Measurements from ENCODE around the gene UAP1L1. TPM values are rescaled to one million over a fixed set of nuclear protein-coding genes. Genes with fewer than 3 reads are reported as not detected.
A peak's percentile ranks its signal among the peaks of the same experiment; 100 is the strongest.

UAP1L1 gene
- total RNA-seq, 4 donors from 2014 or later: 0.51 to 13.8 (median 5.3) TPM

GRCh38 chr9:137082222-137082924 lies 5.1 kb downstream of the UAP1L1 start:
- Histone ChIP-seq H3K4me1 (peaks cover 0 to 13% of the 10 kb centered on the region in 2 donors), H3K27ac (peak overlapping the region in 1 of 2 donors; percentile 67)

DNA sequence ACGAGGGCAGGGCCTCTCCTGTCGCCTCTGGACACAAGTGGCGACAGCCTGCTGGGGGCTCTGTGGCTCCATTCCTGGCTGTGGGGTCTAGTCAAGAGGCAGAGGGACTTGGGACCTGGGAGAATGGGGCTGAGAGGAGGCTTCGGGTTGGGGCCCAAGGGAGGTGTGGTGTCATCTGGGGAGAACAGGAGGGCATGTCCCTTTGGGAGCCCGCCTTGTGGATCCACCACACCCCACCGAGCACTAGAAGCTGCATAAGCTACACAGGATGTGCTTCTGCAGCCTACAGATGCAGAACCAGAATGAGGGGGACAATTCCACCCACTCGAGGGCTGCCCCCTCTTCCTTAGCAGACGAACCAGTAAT lies 5.6 kb downstream of the UAP1L1 start:
- DNase-seq: peak in 1 of 2 donors; percentile 15
- intact Hi-C loops (cut with DNase I; ENCODE audit: low total_unique reads): no loop called here
- Histone ChIP-seq H3K9me3 (no peaks in the 10 kb centered on the region), H3K27ac (peak overlapping the region; percentile 40 to 67), H3K4me3 (no peak overlapping the region), H3K4me1 (peaks cover 0 to 13% of the 10 kb centered on the region in 2 donors), H3K27me3 (no peaks in the 10 kb centered on the region), H3K36me3 (no peaks in the 10 kb centered on the region)
- TF ChIP-seq, protein P1, sequence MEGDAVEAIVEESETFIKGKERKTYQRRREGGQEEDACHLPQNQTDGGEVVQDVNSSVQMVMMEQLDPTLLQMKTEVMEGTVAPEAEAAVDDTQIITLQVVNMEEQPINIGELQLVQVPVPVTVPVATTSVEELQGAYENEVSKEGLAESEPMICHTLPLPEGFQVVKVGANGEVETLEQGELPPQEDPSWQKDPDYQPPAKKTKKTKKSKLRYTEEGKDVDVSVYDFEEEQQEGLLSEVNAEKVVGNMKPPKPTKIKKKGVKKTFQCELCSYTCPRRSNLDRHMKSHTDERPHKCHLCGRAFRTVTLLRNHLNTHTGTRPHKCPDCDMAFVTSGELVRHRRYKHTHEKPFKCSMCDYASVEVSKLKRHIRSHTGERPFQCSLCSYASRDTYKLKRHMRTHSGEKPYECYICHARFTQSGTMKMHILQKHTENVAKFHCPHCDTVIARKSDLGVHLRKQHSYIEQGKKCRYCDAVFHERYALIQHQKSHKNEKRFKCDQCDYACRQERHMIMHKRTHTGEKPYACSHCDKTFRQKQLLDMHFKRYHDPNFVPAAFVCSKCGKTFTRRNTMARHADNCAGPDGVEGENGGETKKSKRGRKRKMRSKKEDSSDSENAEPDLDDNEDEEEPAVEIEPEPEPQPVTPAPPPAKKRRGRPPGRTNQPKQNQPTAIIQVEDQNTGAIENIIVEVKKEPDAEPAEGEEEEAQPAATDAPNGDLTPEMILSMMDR (IDR thresholded peaks at IDR 0.05): no peak
- no peak for TF ChIP-seq POLR2A (IDR thresholded peaks at IDR 0.05)

More at GRCh38 chr9:137082222-137082924, 5.1 kb downstream of the UAP1L1 start:
- intact Hi-C loops (cut with DNase I; ENCODE audit: low total_unique reads): no loop called here
- DNase-seq: peak in 1 of 2 donors; percentile 15
- no peak for TF ChIP-seq POLR2A (IDR thresholded peaks at IDR 0.05)
- TF ChIP-seq, protein P1 (IDR thresholded peaks at IDR 0.05): no peak
- no peak overlapping the region for H3K4me3 ChIP-seq
- H3K36me3 ChIP-seq: no peaks in the 10 kb centered on the region
- H3K27me3 ChIP-seq: no peaks in the 10 kb centered on the region
- H3K9me3 ChIP-seq: no peaks in the 10 kb centered on the region

GRCh38 chr9:137083394-137084004 lies 6.2 kb downstream of the UAP1L1 start:
- H3K9me3 ChIP-seq: no peaks in the 10 kb centered on the region
- intact Hi-C loops (cut with DNase I; ENCODE audit: low total_unique reads): no loop called here
- no peaks in the 10 kb centered on the region for H3K27me3 ChIP-seq
- peak; percentile 63 to 67 for DNase-seq
- H3K4me1 ChIP-seq: peaks cover 0 to 7% of the 10 kb centered on the region in 2 donors
- H3K27ac ChIP-seq: peak overlapping the region; percentile 44 to 67
- no peaks in the 10 kb centered on the region for H3K36me3 ChIP-seq
- no peak overlapping the region for H3K4me3 ChIP-seq
- TF ChIP-seq, protein P1 (IDR thresholded peaks at IDR 0.05): no peak
- TF ChIP-seq POLR2A (IDR thresholded peaks at IDR 0.05): no peak

GRCh38 chr9:137084526-137084925 lies 7.2 kb downstream of the UAP1L1 start:
- intact Hi-C loops (cut with DNase I; ENCODE audit: low total_unique reads): no loop called here
- Histone ChIP-seq H3K9me3 (no peaks in the 10 kb centered on the region), H3K27me3 (no peaks in the 10 kb centered on the region), H3K4me1 (peaks cover 0 to 5% of the 10 kb centered on the region in 2 donors), H3K4me3 (no peak overlapping the region), H3K27ac (no peak overlapping the region), H3K36me3 (no peaks in the 10 kb centered on the region)
- TF ChIP-seq, protein P1 (IDR thresholded peaks at IDR 0.05): no peak
- no peak for TF ChIP-seq POLR2A (IDR thresholded peaks at IDR 0.05)
- DNase-seq: peak in 1 of 2 donors; percentile 16

GRCh38 chr9:137085920-137086530 lies 8.7 kb downstream of the UAP1L1 start:
- H3K4me3 ChIP-seq: peak overlapping the region; percentile 35 to 67
- TF ChIP-seq POLR2A (IDR thresholded peaks at IDR 0.05): no peak
- TF ChIP-seq, protein P1 (IDR thresholded peaks at IDR 0.05): no peak
- no peaks in the 10 kb centered on the region for H3K9me3 ChIP-seq
- peak overlapping the region; percentile 64 to 82 for H3K27ac ChIP-seq
- H3K4me1 ChIP-seq: peaks cover 0 to 5% of the 10 kb centered on the region in 2 donors
- H3K27me3 ChIP-seq: no peaks in the 10 kb centered on the region
- H3K36me3 ChIP-seq: no peaks in the 10 kb centered on the region
- intact Hi-C loops (cut with DNase I; ENCODE audit: low total_unique reads): no loop called here
- DNase-seq: no peak
